ENCODE data around the gene FAM118B. TPM values are rescaled to one million over a fixed set of nuclear protein-coding genes. Genes with fewer than 3 reads are reported as not detected.

The FAM118B gene
- total and polyA plus RNA-seq, 2 of the 8 experiments (the other 6 are each of a cell fraction or from before 2014, with no cell fraction given), result 25.3 to 48.3 TPM

- no peaks in the 10 kb centered on the region for H3K9me3 ChIP-seq (ENCODE audit: insufficient read depth in 2 of 2, low read depth in 1 of 2, low read length in 1 of 2)
- H4K20me1 ChIP-seq (replicated peaks in 1 of 2; ENCODE audit: control insufficient read depth in 1 of 2, insufficient read depth in 2 of 2, low read length in 2 of 2), result peaks cover 2 to 8% of the 10 kb centered on the region in 2 experiments
- peaks cover 0 to 7% (median 2%) of the 10 kb centered on the region in 4 experiments; a peak in 1 of 7 replicates for H3K4me1 ChIP-seq (replicated peaks in 1 of 4; ENCODE audit: control insufficient read depth in 3 of 4, insufficient read depth in 4 of 4, low read length in 3 of 4)
- no peak overlapping the region for H2AK5ac ChIP-seq (ENCODE audit: low read depth, low read length)
- no peak overlapping the region for H2BK20ac ChIP-seq (ENCODE audit: low read length)
- 93% methylated on average over 8 of the region's 8 CpGs; no CpG with 5 or more reads in 1 of the 2 experiments for WGBS, 2 experiments (ENCODE audit: extremely low coverage in 1 of 2, insufficient coverage in 1 of 2, insufficient read length in 1 of 2, insufficient replicate concordance in 2 of 2, low coverage in 1 of 2, low lambda C conversion rate in 2 of 2, missing lambda C conversion rate in 1 of 2)
- no peak overlapping the region for H2AFZ ChIP-seq (ENCODE audit: low read length)
- no peaks in the 10 kb centered on the region for H3K27me3 ChIP-seq (replicated peaks in 1 of 4; ENCODE audit: control insufficient read depth in 3 of 4, extremely low read depth in 1 of 4, insufficient read depth in 3 of 4, low read length in 3 of 4)
- DNase-seq (ENCODE audit: low read depth in 1 of 2, low spot score in 2 of 2), result no peak
- no peak overlapping the region for H3K23ac ChIP-seq (ENCODE audit: insufficient read length)
- TF ChIP-seq RFX5 (IDR thresholded peaks at IDR 0.05; ENCODE audit: borderline replicate concordance, low read depth, low read length) (no peak), RAD21 (IDR thresholded peaks at IDR 0.05 in 1 of 2, conservative IDR thresholded peaks at IDR 0.05 in 1 of 2; ENCODE audit: low read depth in 2 of 2, low read length in 2 of 2) (no peak), POLR2AphosphoS5 (IDR thresholded peaks at IDR 0.05; ENCODE audit: low read depth, low read length) (peak; percentile 56)
- no peak overlapping the region for H3K56ac ChIP-seq (replicated peaks; ENCODE audit: insufficient read length, low read depth, low read length)
- H4K5ac ChIP-seq (ENCODE audit: insufficient read length, low read depth, low read length), result no peak overlapping the region
- POLR2A ChIA-PET (ENCODE audit: partially characterized antibody), result interaction anchor here (1.1 to 5.9 kb wide), 8 partner anchors 9 to 54 kb away, joined by 3 to 43 read pairs (median 4); partner anchors contain the start of genes FAM118B, RPUSD4 and TIRAP
- CTCF ChIA-PET (ENCODE audit: partially characterized antibody), result interaction anchor here (1.3 to 1.7 kb wide), 2 partner anchors 21 to 347 kb away, joined by 3 to 5 read pairs; no protein-coding TSS in a partner anchor
- peaks cover 0 to 33% of the 10 kb centered on the region in 2 experiments; a peak in 2 of 4 replicates for H3K79me2 ChIP-seq (ENCODE audit: control insufficient read depth in 1 of 2, insufficient read depth in 2 of 2, low read length in 2 of 2)
- H4K8ac ChIP-seq (ENCODE audit: extremely low read depth, insufficient read depth, low read length), result no peak overlapping the region
- peaks cover 39 to 61% (median 50%) of the 10 kb centered on the region in 4 experiments for H3K36me3 ChIP-seq (ENCODE audit: control insufficient read depth in 2 of 4, insufficient read depth in 4 of 4, low read length in 3 of 4)
- no peak overlapping the region for H2BK5ac ChIP-seq (ENCODE audit: low read depth, low read length)
- peaks cover 3% of the 10 kb centered on the region; the same call in 1 of the 2 replicates for H3K79me1 ChIP-seq (ENCODE audit: low read depth, low read length)
- no peak overlapping the region for H3K14ac ChIP-seq (ENCODE audit: insufficient read length)
- no peak overlapping the region for H3K4me2 ChIP-seq (ENCODE audit: insufficient read depth in 1 of 2, low read depth in 2 of 2, low read length in 2 of 2)
- no peak for FAIRE-seq
- no peak overlapping the region for H4K91ac ChIP-seq (replicated peaks; ENCODE audit: insufficient read length, low read length)
- H3K18ac ChIP-seq (ENCODE audit: extremely low read depth, low read length), result no peak overlapping the region
- H3K4ac ChIP-seq (replicated peaks; ENCODE audit: insufficient read length, low read depth, low read length), result no peak overlapping the region
- no peak overlapping the region for H2BK120ac ChIP-seq (replicated peaks; ENCODE audit: low read depth, low read length)
- peaks cover 3% of the 10 kb centered on the region; the same call in 1 of the 2 replicates for H3K23me2 ChIP-seq (ENCODE audit: low read depth, low read length)
- no peak overlapping the region for H2BK12ac ChIP-seq (ENCODE audit: low read depth, low read length)
- H2BK15ac ChIP-seq (ENCODE audit: low read length), result no peak overlapping the region
- no peak overlapping the region for H3K4me3 ChIP-seq (ENCODE audit: extremely low read depth in 1 of 4, insufficient read depth in 2 of 4, low read depth in 3 of 4, low read length in 4 of 4)
- no peak overlapping the region for H3K9ac ChIP-seq (replicated peaks in 1 of 4; ENCODE audit: extremely low read depth in 1 of 4, low read depth in 3 of 4, low read length in 3 of 4)
- H3K27ac ChIP-seq (ENCODE audit: low read depth, low read length), result no peak overlapping the region
Measured at GRCh38 chr11:126265811-126266210, 54.2 kb downstream of the FAM118B start.
